NB4 (cell line): Measurements from ENCODE around the gene PHF20.

Experiments used
- CTCF ChIP-seq: IDR thresholded peaks from one replicate; pipeline ENCODE4 v1.5.1; 2012; ENCODE audit warnings: low read depth, low read length
- POLR2A ChIP-seq: IDR thresholded peaks from 2 replicates; pipeline ENCODE4 v1.6.1; 2011; ENCODE audit warnings: mild to moderate bottlenecking; ENCODE audit not compliant: insufficient read length; ENCODE audit errors: extremely low read depth

GRCh38 chr20:35971981-35972380, 200.2 kb downstream of the PHF20 start:
- no peak for TF ChIP-seq POLR2A
- no peak for TF ChIP-seq CTCF
